Gastroesophageal sphincter (tissue), 3 donors: ENCODE results near the gene CRYGN.

Experiments
- POLR2A ChIP-seq, 2 donors: fragments of 450-650 bp; IDR thresholded peaks; one replicate each; pipeline ENCODE4 v1.6.1; 2017; ENCODE audit warnings: antibody characterized with exemption in 2 of 2, mild to moderate bottlenecking in 2 of 2, moderate library complexity in 1 of 2
- TF ChIP-seq, protein P1 (sequence below), 4 experiments: fragments of 200-600 bp in 2 of 4; fragments of 450-650 bp in 2 of 4; sonication (generic) in 1 of 4; IDR thresholded peaks; one replicate each; pipeline ENCODE4 v1.5.1; 2017 to 2019; ENCODE audit warnings: antibody characterized with exemption in 4 of 4, mild to moderate bottlenecking in 2 of 4, moderate library complexity in 2 of 4

GRCh38 chr7:151469281-151469680 is 29.3 kb upstream of the CRYGN start:
- no peak for TF ChIP-seq POLR2A (IDR thresholded peaks at IDR 0.05)
- TF ChIP-seq, protein P1, sequence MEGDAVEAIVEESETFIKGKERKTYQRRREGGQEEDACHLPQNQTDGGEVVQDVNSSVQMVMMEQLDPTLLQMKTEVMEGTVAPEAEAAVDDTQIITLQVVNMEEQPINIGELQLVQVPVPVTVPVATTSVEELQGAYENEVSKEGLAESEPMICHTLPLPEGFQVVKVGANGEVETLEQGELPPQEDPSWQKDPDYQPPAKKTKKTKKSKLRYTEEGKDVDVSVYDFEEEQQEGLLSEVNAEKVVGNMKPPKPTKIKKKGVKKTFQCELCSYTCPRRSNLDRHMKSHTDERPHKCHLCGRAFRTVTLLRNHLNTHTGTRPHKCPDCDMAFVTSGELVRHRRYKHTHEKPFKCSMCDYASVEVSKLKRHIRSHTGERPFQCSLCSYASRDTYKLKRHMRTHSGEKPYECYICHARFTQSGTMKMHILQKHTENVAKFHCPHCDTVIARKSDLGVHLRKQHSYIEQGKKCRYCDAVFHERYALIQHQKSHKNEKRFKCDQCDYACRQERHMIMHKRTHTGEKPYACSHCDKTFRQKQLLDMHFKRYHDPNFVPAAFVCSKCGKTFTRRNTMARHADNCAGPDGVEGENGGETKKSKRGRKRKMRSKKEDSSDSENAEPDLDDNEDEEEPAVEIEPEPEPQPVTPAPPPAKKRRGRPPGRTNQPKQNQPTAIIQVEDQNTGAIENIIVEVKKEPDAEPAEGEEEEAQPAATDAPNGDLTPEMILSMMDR (IDR thresholded peaks at IDR 0.05): no peak
